Sigmoid colon (tissue), 4 donors: ENCODE results near the gene CSNK1G2.

ENCODE experiments used
- CTCF ChIP-seq, 4 experiments: fragments of 450-650 bp in 3 of 4; fragments of 200-600 bp in 1 of 4; IDR thresholded peaks; one replicate each; pipeline ENCODE4 v1.5.1; 2016 to 2019; ENCODE audit warnings: antibody characterized with exemption in 4 of 4, mild to moderate bottlenecking in 3 of 4, moderate library complexity in 2 of 4
- EP300 ChIP-seq, 4 donors: sonication (generic); formaldehyde crosslinking; IDR thresholded peaks; one replicate each; pipeline ENCODE4 v1.6.1; 2017; ENCODE audit warnings: antibody characterized with exemption in 4 of 4
- POLR2A ChIP-seq, 2 donors: fragments of 450-650 bp; IDR thresholded peaks; one replicate each; pipeline ENCODE4 v1.6.1; 2016; ENCODE audit warnings: antibody characterized with exemption in 2 of 2, mild to moderate bottlenecking in 2 of 2, moderate library complexity in 2 of 2
- POLR2AphosphoS5 ChIP-seq, 4 donors: sonication (generic); formaldehyde crosslinking; IDR thresholded peaks; one replicate each; pipeline ENCODE4 v1.6.1; 2017; ENCODE audit warnings: antibody characterized with exemption in 4 of 4

- no peak for TF ChIP-seq CTCF (IDR thresholded peaks at IDR 0.05)
- no peak for TF ChIP-seq POLR2A (IDR thresholded peaks at IDR 0.05)
- no peak for TF ChIP-seq POLR2AphosphoS5 (IDR thresholded peaks at IDR 0.05)
- TF ChIP-seq EP300 (IDR thresholded peaks at IDR 0.05), result no peak
Measured at GRCh38 chr19:1956122-1956494, 15.1 kb downstream of the CSNK1G2 start.
